ENCODE data around the gene BCLAF3.

DNA sequence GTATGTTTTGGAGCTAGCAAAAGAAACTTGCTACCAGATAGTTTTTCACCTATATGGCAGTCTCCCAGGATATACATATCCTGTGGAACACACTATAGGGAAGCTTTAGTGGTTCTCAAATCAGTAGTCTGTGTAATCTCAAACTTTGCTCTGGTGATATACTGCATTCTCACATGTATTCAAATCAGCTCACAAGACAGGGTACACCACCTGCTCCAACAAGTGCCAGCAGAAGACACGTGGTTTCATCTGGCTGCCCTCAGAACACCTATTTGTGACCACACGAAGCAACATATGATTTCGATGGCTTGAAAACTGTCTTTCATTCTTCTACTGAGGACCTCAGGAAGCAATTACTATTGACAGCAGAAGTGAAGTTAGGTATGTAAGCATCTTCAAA lies 37.7 kb downstream of the BCLAF3 start:
- TF ChIP-seq EZH2 (IDR thresholded peaks at IDR 0.05; ENCODE audit: borderline replicate concordance, low read length), result no peak
- TF ChIP-seq, protein P1, sequence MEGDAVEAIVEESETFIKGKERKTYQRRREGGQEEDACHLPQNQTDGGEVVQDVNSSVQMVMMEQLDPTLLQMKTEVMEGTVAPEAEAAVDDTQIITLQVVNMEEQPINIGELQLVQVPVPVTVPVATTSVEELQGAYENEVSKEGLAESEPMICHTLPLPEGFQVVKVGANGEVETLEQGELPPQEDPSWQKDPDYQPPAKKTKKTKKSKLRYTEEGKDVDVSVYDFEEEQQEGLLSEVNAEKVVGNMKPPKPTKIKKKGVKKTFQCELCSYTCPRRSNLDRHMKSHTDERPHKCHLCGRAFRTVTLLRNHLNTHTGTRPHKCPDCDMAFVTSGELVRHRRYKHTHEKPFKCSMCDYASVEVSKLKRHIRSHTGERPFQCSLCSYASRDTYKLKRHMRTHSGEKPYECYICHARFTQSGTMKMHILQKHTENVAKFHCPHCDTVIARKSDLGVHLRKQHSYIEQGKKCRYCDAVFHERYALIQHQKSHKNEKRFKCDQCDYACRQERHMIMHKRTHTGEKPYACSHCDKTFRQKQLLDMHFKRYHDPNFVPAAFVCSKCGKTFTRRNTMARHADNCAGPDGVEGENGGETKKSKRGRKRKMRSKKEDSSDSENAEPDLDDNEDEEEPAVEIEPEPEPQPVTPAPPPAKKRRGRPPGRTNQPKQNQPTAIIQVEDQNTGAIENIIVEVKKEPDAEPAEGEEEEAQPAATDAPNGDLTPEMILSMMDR (conservative IDR thresholded peaks at IDR 0.05 in 1 of 2, IDR thresholded peaks at IDR 0.05 in 1 of 2; ENCODE audit: extremely low read depth in 1 of 2, insufficient read depth in 1 of 2, low read depth in 1 of 2, low read length in 2 of 2), result no peak
